GM23338 (cell line): ENCODE data around the gene HTT. TPM values are rescaled to one million over a fixed set of nuclear protein-coding genes. Genes with fewer than 3 reads are reported as not detected.

Source experiments
- ATAC-seq: fragments of 200-7000 bp; cut with Tn5 transposase; 3 replicates; pipeline ENCODE4 v1.9.1; 2020
- DNase-seq: peaks from one replicate; pipeline ENCODE4 v3.0.0-alpha.2; 2015; ENCODE audit warnings: low spot score
- H2AFZ ChIP-seq: fragments of 200-600 bp; sonication (generic); 2 replicates; pipeline ENCODE4 v1.8.0; 2016; ENCODE audit warnings: antibody characterized with exemption, mild to moderate bottlenecking, moderate library complexity
- H3F3A ChIP-seq: fragments of 200-600 bp; sonication (generic); replicated peaks from 2 replicates; pipeline ENCODE4 v1.8.0; 2017; ENCODE audit warnings: antibody characterized with exemption, mixed run types, low read depth
- H3K27ac ChIP-seq: fragments of 200-600 bp; sonication (generic); 2 replicates; pipeline ENCODE4 v1.6.1; 2016; ENCODE audit warnings: low read depth
- H3K27me3 ChIP-seq: fragments of 200-600 bp; sonication (generic); 2 replicates; pipeline ENCODE4 v1.8.0; 2016; ENCODE audit warnings: mild to moderate bottlenecking, mixed run types, moderate library complexity; ENCODE audit not compliant: insufficient read depth
- H3K36me3 ChIP-seq: fragments of 200-600 bp; sonication (generic); 2 replicates; pipeline ENCODE4 v1.8.0; 2016; ENCODE audit warnings: mild to moderate bottlenecking; ENCODE audit not compliant: insufficient read depth
- H3K4me1 ChIP-seq: fragments of 200-600 bp; sonication (generic); 2 replicates; pipeline ENCODE4 v1.8.0; 2016; ENCODE audit warnings: mild to moderate bottlenecking, moderate library complexity; ENCODE audit not compliant: insufficient read depth
- H3K4me2 ChIP-seq: fragments of 200-600 bp; sonication (generic); 2 replicates; pipeline ENCODE4 v1.7.1; 2017; ENCODE audit warnings: mixed run types
- H3K4me3 ChIP-seq: fragments of 200-600 bp; sonication (generic); 2 replicates; pipeline ENCODE4 v1.6.1; 2016; ENCODE audit warnings: mixed run types
- H3K79me2 ChIP-seq: fragments of 200-600 bp; sonication (generic); replicated peaks from 2 replicates; pipeline ENCODE4 v1.8.0; 2017; ENCODE audit warnings: mild to moderate bottlenecking; ENCODE audit not compliant: insufficient read depth
- H3K9me2 ChIP-seq: fragments of 200-600 bp; sonication (generic); 2 replicates; pipeline ENCODE4 v1.8.0; 2017; ENCODE audit not compliant: insufficient read depth
- H4K20me1 ChIP-seq: fragments of 200-600 bp; sonication (generic); replicated peaks from 2 replicates; pipeline ENCODE4 v1.8.0; 2017; ENCODE audit warnings: mild to moderate bottlenecking; ENCODE audit not compliant: insufficient read depth
- H3K27ac Mint-ChIP-seq: 2 replicates; pipeline ENCODE4 v1.8.0; 2020; ENCODE audit warnings: inconsistent platforms, mild to moderate bottlenecking, moderate library complexity, mixed read lengths
- H3K27me3 Mint-ChIP-seq: 3 replicates; pipeline ENCODE4 v1.8.0; 2022; ENCODE audit warnings: low read depth, mild to moderate bottlenecking, moderate library complexity, mixed read lengths, inconsistent platforms; ENCODE audit not compliant: insufficient read depth, poor library complexity
- H3K36me3 Mint-ChIP-seq: 3 replicates; pipeline ENCODE4 v1.8.0; 2021; ENCODE audit warnings: low read depth, mild to moderate bottlenecking, inconsistent platforms, moderate library complexity, mixed read lengths
- H3K4me1 Mint-ChIP-seq: 3 replicates; pipeline ENCODE4 v1.8.0; 2020; ENCODE audit warnings: mild to moderate bottlenecking, inconsistent platforms, mixed read lengths
- H3K4me3 Mint-ChIP-seq: 3 replicates; pipeline ENCODE4 v1.8.0; 2021; ENCODE audit warnings: moderate library complexity, mild to moderate bottlenecking, inconsistent platforms, mixed read lengths
- H3K9me3 Mint-ChIP-seq: 3 replicates; pipeline ENCODE4 v1.8.0; 2020; ENCODE audit warnings: moderate library complexity, mild to moderate bottlenecking, inconsistent platforms, mixed read lengths
- CREB1 ChIP-seq: fragments of 250-450 bp; sonication (Bioruptor Pico); IDR thresholded peaks from 2 replicates; pipeline ENCODE4 v1.5.0; 2020; ENCODE audit warnings: low read depth, mild to moderate bottlenecking, moderate library complexity
- EZH2 ChIP-seq: fragments of 200-600 bp; sonication (generic); IDR thresholded peaks from one replicate; pipeline ENCODE4 v1.8.0; 2017; ENCODE audit warnings: antibody characterized with exemption, mild to moderate bottlenecking, low read depth; ENCODE audit not compliant: unreplicated experiment
- EZH2phosphoT487 ChIP-seq: fragments of 200-600 bp; sonication (generic); IDR thresholded peaks from one replicate; pipeline ENCODE4 v1.8.1; 2018; ENCODE audit warnings: antibody characterized with exemption; ENCODE audit not compliant: unreplicated experiment
- NANOG ChIP-seq: IDR thresholded peaks from 2 replicates; pipeline ENCODE4 v1.6.1; 2016; ENCODE audit warnings: antibody characterized with exemption, borderline replicate concordance
- POLR2AphosphoS5 ChIP-seq: IDR thresholded peaks from 2 replicates; pipeline ENCODE4 v1.6.1; 2016; ENCODE audit warnings: antibody characterized with exemption, low read depth
- STAT1 ChIP-seq: IDR thresholded peaks from one replicate; pipeline ENCODE4 v1.6.1; 2016; ENCODE audit warnings: antibody characterized with exemption; ENCODE audit not compliant: unreplicated experiment
- ZNF114 ChIP-seq: fragments of 250-450 bp; sonication (Bioruptor Pico); IDR thresholded peaks from 2 replicates; pipeline ENCODE4 v1.5.0; 2020; ENCODE audit warnings: mild to moderate bottlenecking, moderate library complexity
- polyA plus RNA-seq: library from polyadenylated mRNA; unstranded; fragments of >200 nt; fragmentation: Nextera tagmentation; extraction: Ambion mirVana; gene quantifications from 2 replicates; pipeline ENCODE4 v1.2.1, GENCODE V29; 2016
- total RNA-seq: library from RNA; depleted of rRNA; stranded (reverse); fragments of >200 nt; shearing (Covaris generic); gene quantifications from 2 replicates; pipeline ENCODE4 v1.2.3, GENCODE V29; 2014
- TF ChIP-seq, protein P1 (sequence below): fragments of 250-450 bp; sonication (Bioruptor Pico); IDR thresholded peaks from 2 replicates; pipeline ENCODE4 v1.5.0; 2020; ENCODE audit warnings: mild to moderate bottlenecking, moderate library complexity
- TF ChIP-seq, protein P2 (sequence below), 2 experiments: fragments of 200-600 bp in 1 of 2; sonication (generic) in 1 of 2; conservative IDR thresholded peaks; 2 replicates each; pipeline versions ENCODE4 v1.5.1 to v1.6.1; 2016 to 2017; ENCODE audit warnings: antibody characterized with exemption in 2 of 2, low read depth in 2 of 2, mild to moderate bottlenecking in 2 of 2, moderate library complexity in 1 of 2
- TF ChIP-seq, protein P3 (sequence below): IDR thresholded peaks from 2 replicates; pipeline ENCODE4 v1.6.1; 2016; ENCODE audit warnings: antibody characterized with exemption
- TF ChIP-seq, protein P4 (sequence below): IDR thresholded peaks from one replicate; pipeline ENCODE4 v1.6.1; 2018; ENCODE audit warnings: antibody characterized with exemption; ENCODE audit not compliant: unreplicated experiment

The HTT gene
- total and polyA plus RNA-seq, 2 experiments from 2014 or later, result 26.6 to 67.7 TPM

DNA sequence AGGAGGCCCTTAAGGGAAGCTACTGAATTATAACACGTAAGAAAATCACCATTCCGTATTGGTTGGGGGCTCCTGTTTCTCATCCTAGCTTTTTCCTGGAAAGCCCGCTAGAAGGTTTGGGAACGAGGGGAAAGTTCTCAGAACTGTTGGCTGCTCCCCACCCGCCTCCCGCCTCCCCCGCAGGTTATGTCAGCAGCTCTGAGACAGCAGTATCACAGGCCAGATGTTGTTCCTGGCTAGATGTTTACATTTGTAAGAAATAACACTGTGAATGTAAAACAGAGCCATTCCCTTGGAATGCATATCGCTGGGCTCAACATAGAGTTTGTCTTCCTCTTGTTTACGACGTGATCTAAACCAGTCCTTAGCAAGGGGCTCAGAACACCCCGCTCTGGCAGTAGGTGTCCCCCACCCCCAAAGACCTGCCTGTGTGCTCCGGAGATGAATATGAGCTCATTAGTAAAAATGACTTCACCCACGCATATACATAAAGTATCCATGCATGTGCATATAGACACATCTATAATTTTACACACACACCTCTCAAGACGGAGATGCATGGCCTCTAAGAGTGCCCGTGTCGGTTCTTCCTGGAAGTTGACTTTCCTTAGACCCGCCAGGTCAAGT, 167.5 kb downstream of the HTT start:
- ATAC-seq, result no peak
- H3K27ac Mint-ChIP-seq, result no peak overlapping the region
- 0 out of 2 replicates have a peak, but pooled peaks cover 3% of the 10 kb centered on the region for H3F3A ChIP-seq

More for the DNA sequence above, 167.5 kb downstream of the HTT start:
- H3K9me2 ChIP-seq, result no peaks in the 10 kb centered on the region
- H3K27me3 ChIP-seq, result no peaks in the 10 kb centered on the region
- Mint-ChIP-seq H3K4me1 (peaks cover 49% of the 10 kb centered on the region), H3K36me3 (peaks cover 28% of the 10 kb centered on the region), H3K4me3 (no peak overlapping the region), H3K9me3 (no peaks in the 10 kb centered on the region), H3K27me3 (peaks cover 25% of the 10 kb centered on the region)
- no peak for DNase-seq
- H3K4me2 ChIP-seq, result no peak overlapping the region
- H3K4me3 ChIP-seq, result no peak overlapping the region
- TF ChIP-seq ZNF114 (CRISPR knock-in tag) (no peak), EZH2 (no peak), EZH2phosphoT487 (no peak), STAT1 (no peak), NANOG (no peak), POLR2AphosphoS5 (no peak), CREB1 (no peak)
- TF ChIP-seq, protein P1, sequence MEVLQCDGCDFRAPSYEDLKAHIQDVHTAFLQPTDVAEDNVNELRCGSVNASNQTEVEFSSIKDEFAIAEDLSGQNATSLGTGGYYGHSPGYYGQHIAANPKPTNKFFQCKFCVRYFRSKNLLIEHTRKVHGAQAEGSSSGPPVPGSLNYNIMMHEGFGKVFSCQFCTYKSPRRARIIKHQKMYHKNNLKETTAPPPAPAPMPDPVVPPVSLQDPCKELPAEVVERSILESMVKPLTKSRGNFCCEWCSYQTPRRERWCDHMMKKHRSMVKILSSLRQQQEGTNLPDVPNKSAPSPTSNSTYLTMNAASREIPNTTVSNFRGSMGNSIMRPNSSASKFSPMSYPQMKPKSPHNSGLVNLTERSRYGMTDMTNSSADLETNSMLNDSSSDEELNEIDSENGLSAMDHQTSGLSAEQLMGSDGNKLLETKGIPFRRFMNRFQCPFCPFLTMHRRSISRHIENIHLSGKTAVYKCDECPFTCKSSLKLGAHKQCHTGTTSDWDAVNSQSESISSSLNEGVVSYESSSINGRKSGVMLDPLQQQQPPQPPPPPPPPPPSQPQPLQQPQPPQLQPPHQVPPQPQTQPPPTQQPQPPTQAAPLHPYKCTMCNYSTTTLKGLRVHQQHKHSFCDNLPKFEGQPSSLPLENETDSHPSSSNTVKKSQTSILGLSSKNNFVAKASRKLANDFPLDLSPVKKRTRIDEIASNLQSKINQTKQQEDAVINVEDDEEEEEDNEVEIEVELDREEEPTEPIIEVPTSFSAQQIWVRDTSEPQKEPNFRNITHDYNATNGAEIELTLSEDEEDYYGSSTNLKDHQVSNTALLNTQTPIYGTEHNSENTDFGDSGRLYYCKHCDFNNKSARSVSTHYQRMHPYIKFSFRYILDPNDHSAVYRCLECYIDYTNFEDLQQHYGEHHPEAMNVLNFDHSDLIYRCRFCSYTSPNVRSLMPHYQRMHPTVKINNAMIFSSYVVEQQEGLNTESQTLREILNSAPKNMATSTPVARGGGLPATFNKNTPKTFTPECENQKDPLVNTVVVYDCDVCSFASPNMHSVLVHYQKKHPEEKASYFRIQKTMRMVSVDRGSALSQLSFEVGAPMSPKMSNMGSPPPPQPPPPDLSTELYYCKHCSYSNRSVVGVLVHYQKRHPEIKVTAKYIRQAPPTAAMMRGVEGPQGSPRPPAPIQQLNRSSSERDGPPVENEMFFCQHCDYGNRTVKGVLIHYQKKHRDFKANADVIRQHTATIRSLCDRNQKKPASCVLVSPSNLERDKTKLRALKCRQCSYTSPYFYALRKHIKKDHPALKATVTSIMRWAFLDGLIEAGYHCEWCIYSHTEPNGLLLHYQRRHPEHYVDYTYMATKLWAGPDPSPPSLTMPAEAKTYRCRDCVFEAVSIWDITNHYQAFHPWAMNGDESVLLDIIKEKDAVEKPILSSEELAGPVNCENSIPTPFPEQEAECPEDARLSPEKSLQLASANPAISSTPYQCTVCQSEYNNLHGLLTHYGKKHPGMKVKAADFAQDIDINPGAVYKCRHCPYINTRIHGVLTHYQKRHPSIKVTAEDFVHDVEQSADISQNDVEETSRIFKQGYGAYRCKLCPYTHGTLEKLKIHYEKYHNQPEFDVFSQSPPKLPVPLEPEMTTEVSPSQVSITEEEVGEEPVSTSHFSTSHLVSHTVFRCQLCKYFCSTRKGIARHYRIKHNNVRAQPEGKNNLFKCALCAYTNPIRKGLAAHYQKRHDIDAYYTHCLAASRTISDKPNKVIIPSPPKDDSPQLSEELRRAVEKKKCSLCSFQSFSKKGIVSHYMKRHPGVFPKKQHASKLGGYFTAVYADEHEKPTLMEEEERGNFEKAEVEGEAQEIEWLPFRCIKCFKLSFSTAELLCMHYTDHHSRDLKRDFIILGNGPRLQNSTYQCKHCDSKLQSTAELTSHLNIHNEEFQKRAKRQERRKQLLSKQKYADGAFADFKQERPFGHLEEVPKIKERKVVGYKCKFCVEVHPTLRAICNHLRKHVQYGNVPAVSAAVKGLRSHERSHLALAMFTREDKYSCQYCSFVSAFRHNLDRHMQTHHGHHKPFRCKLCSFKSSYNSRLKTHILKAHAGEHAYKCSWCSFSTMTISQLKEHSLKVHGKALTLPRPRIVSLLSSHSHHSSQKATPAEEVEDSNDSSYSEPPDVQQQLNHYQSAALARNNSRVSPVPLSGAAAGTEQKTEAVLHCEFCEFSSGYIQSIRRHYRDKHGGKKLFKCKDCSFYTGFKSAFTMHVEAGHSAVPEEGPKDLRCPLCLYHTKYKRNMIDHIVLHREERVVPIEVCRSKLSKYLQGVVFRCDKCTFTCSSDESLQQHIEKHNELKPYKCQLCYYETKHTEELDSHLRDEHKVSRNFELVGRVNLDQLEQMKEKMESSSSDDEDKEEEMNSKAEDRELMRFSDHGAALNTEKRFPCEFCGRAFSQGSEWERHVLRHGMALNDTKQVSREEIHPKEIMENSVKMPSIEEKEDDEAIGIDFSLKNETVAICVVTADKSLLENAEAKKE (CRISPR knock-in tag), result no peak
- TF ChIP-seq, protein P2, sequence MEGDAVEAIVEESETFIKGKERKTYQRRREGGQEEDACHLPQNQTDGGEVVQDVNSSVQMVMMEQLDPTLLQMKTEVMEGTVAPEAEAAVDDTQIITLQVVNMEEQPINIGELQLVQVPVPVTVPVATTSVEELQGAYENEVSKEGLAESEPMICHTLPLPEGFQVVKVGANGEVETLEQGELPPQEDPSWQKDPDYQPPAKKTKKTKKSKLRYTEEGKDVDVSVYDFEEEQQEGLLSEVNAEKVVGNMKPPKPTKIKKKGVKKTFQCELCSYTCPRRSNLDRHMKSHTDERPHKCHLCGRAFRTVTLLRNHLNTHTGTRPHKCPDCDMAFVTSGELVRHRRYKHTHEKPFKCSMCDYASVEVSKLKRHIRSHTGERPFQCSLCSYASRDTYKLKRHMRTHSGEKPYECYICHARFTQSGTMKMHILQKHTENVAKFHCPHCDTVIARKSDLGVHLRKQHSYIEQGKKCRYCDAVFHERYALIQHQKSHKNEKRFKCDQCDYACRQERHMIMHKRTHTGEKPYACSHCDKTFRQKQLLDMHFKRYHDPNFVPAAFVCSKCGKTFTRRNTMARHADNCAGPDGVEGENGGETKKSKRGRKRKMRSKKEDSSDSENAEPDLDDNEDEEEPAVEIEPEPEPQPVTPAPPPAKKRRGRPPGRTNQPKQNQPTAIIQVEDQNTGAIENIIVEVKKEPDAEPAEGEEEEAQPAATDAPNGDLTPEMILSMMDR (conservative IDR thresholded peaks at IDR 0.05; ENCODE audit: low read depth in 2 of 2), result no peak
- TF ChIP-seq, protein P3, sequence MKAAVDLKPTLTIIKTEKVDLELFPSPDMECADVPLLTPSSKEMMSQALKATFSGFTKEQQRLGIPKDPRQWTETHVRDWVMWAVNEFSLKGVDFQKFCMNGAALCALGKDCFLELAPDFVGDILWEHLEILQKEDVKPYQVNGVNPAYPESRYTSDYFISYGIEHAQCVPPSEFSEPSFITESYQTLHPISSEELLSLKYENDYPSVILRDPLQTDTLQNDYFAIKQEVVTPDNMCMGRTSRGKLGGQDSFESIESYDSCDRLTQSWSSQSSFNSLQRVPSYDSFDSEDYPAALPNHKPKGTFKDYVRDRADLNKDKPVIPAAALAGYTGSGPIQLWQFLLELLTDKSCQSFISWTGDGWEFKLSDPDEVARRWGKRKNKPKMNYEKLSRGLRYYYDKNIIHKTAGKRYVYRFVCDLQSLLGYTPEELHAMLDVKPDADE, result no peak
- TF ChIP-seq, protein P4, sequence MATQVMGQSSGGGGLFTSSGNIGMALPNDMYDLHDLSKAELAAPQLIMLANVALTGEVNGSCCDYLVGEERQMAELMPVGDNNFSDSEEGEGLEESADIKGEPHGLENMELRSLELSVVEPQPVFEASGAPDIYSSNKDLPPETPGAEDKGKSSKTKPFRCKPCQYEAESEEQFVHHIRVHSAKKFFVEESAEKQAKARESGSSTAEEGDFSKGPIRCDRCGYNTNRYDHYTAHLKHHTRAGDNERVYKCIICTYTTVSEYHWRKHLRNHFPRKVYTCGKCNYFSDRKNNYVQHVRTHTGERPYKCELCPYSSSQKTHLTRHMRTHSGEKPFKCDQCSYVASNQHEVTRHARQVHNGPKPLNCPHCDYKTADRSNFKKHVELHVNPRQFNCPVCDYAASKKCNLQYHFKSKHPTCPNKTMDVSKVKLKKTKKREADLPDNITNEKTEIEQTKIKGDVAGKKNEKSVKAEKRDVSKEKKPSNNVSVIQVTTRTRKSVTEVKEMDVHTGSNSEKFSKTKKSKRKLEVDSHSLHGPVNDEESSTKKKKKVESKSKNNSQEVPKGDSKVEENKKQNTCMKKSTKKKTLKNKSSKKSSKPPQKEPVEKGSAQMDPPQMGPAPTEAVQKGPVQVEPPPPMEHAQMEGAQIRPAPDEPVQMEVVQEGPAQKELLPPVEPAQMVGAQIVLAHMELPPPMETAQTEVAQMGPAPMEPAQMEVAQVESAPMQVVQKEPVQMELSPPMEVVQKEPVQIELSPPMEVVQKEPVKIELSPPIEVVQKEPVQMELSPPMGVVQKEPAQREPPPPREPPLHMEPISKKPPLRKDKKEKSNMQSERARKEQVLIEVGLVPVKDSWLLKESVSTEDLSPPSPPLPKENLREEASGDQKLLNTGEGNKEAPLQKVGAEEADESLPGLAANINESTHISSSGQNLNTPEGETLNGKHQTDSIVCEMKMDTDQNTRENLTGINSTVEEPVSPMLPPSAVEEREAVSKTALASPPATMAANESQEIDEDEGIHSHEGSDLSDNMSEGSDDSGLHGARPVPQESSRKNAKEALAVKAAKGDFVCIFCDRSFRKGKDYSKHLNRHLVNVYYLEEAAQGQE, result no peak
- no peak overlapping the region for H3K27ac ChIP-seq
- no peak overlapping the region for H2AFZ ChIP-seq
- H3K4me1 ChIP-seq, result peaks cover 10% of the 10 kb centered on the region
- no peaks in the 10 kb centered on the region for H3K79me2 ChIP-seq
- peaks cover 14% of the 10 kb centered on the region for H4K20me1 ChIP-seq
- H3K36me3 ChIP-seq, result peaks cover 7% of the 10 kb centered on the region; the same call in 1 of the 2 replicates
